Measurements from ENCODE around the gene HS6ST2.

DNA sequence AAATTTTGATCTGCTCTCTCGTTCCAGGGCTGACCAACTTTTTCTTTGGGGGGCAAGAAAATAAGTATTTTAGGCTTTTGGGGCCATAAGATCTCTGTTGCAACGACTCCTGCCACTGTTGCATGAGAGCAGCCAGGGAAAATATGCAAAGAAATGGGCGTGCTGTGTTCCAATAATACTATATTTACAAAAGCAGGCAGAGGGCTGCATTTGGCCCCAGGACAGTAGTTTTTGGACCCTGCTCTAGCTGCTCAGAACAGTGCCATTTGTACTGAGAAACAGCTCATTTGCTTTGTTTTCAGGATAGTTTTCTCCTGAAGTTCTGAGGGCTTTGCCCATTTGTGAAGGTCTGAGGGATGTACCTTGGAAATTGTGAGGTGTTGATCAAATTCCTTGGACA lies 334.5 kb downstream of the HS6ST2 start:
- TF ChIP-seq, protein P1, sequence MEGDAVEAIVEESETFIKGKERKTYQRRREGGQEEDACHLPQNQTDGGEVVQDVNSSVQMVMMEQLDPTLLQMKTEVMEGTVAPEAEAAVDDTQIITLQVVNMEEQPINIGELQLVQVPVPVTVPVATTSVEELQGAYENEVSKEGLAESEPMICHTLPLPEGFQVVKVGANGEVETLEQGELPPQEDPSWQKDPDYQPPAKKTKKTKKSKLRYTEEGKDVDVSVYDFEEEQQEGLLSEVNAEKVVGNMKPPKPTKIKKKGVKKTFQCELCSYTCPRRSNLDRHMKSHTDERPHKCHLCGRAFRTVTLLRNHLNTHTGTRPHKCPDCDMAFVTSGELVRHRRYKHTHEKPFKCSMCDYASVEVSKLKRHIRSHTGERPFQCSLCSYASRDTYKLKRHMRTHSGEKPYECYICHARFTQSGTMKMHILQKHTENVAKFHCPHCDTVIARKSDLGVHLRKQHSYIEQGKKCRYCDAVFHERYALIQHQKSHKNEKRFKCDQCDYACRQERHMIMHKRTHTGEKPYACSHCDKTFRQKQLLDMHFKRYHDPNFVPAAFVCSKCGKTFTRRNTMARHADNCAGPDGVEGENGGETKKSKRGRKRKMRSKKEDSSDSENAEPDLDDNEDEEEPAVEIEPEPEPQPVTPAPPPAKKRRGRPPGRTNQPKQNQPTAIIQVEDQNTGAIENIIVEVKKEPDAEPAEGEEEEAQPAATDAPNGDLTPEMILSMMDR (IDR thresholded peaks at IDR 0.05; ENCODE audit: low read length): no peak
- no peak for TF ChIP-seq EZH2 (IDR thresholded peaks at IDR 0.05; ENCODE audit: borderline replicate concordance, low read length)
